ENCODE measurements around the gene LTO1. TPM values are rescaled to one million over a fixed set of nuclear protein-coding genes. Genes with fewer than 3 reads are reported as not detected.

The LTO1 gene
- total RNA-seq, 8 experiments from 2014 or later = 10.5 to 31.1 (median 16.1) TPM

DNA sequence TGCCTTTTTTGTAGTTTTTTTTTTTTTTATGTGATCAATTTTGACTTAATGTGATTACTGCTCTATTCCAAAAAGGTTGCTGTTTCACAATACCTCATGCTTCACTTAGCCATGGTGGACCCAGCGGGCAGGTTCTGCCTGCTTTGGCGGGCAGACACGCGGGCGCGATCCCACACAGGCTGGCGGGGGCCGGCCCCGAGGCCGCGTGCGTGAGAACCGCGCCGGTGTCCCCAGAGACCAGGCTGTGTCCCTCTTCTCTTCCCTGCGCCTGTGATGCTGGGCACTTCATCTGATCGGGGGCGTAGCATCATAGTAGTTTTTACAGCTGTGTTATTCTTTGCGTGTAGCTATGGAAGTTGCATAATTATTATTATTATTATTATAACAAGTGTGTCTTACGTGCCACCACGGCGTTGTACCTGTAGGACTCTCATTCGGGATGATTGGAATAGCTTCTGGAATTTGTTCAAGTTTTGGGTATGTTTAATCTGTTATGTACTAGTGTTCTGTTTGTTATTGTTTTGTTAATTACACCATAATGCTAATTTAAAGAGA lies 21.7 kb downstream of the LTO1 start:
- H3K27ac ChIP-seq = no peak overlapping the region
- H3K4me3 ChIP-seq = no peak overlapping the region
- WGBS, 10 experiments = 83 to 100% (median 93%) methylated on average over 1 to 21 of the region's 23 CpGs; no CpG with 5 or more reads in 2 of the 10 experiments
- ATAC-seq (replicated peaks in 6 of 8) = no peak
- H3K4me1 ChIP-seq (replicated peaks in 1 of 2) = peaks cover 10 to 20% of the 10 kb centered on the region in 2 donors
- in situ Hi-C loops (cut with MboI; ENCODE audit: low pct_unique_long_range_greater_than_20kb in 2 of 9, low sequenced_read_pairs in 9 of 9, unreplicated experiment in 9 of 9) = loop anchor here in 5 of 9 experiments (10.0 to 25.0 kb wide), 4 partner anchors 366 to 1391 kb away; partner anchors contain the start of genes C11orf24 (in 1 of the 5) and MYEOV (in 1 of the 5)

DNA sequence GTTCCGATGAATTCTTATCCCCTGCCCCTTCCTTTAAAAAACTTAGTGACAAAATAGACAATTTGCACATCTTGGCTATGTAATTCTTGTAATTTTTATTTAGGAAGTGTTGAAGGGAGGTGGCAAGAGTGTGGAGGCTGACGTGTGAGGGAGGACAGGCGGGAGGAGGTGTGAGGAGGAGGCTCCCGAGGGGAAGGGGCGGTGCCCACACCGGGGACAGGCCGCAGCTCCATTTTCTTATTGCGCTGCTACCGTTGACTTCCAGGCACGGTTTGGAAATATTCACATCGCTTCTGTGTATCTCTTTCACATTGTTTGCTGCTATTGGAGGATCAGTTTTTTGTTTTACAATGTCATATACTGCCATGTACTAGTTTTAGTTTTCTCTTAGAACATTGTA lies 22.2 kb downstream of the LTO1 start:
- no peak for ATAC-seq (replicated peaks in 6 of 8)
- H3K4me3 ChIP-seq = no peak overlapping the region
- 45 to 100% (median 89%) methylated on average over 1 to 8 of the region's 11 CpGs; no CpG with 5 or more reads in 1 of the 10 experiments for WGBS, 10 experiments
- H3K27ac ChIP-seq = no peak overlapping the region
- peaks cover 10 to 20% of the 10 kb centered on the region in 2 donors for H3K4me1 ChIP-seq (replicated peaks in 1 of 2)
- in situ Hi-C loops (cut with MboI; ENCODE audit: low pct_unique_long_range_greater_than_20kb in 2 of 9, low sequenced_read_pairs in 9 of 9, unreplicated experiment in 9 of 9) = loop anchor here in 5 of 9 experiments (10.0 to 25.0 kb wide), 4 partner anchors 366 to 1391 kb away; partner anchors contain the start of genes C11orf24 (in 1 of the 5) and MYEOV (in 1 of the 5)

DNA sequence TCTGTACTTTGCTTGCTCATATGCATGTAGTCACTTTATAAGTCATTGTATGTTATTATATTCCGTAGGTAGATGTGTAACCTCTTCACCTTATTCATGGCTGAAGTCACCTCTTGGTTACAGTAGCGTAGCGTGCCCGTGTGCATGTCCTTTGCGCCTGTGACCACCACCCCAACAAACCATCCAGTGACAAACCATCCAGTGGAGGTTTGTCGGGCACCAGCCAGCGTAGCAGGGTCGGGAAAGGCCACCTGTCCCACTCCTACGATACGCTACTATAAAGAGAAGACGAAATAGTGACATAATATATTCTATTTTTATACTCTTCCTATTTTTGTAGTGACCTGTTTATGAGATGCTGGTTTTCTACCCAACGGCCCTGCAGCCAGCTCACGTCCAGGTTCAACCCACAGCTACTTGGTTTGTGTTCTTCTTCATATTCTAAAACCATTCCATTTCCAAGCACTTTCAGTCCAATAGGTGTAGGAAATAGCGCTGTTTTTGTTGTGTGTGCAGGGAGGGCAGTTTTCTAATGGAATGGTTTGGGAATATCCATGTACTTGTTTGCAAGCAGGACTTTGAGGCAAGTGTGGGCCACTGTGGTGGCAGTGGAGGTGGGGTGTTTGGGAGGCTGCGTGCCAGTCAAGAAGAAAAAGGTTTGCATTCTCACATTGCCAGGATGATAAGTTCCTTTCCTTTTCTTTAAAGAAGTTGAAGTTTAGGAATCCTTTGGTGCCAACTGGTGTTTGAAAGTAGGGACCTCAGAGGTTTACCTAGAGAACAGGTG lies 23.1 kb downstream of the LTO1 start:
- Histone ChIP-seq H3K27ac (no peak overlapping the region), H3K4me1 (replicated peaks in 1 of 2) (peaks cover 9 to 11% of the 10 kb centered on the region in 2 donors), H3K4me3 (no peak overlapping the region)
- WGBS, 10 experiments = 80 to 100% (median 97%) methylated on average over 1 to 12 of the region's 15 CpGs
- ATAC-seq (replicated peaks in 6 of 8) = no peak
- in situ Hi-C loops (cut with MboI; ENCODE audit: low pct_unique_long_range_greater_than_20kb in 2 of 9, low sequenced_read_pairs in 9 of 9, unreplicated experiment in 9 of 9) = loop anchor here in 5 of 9 experiments (10.0 to 25.0 kb wide), 4 partner anchors 365 to 1390 kb away; partner anchors contain the start of genes C11orf24 (in 1 of the 5) and MYEOV (in 1 of the 5)

DNA sequence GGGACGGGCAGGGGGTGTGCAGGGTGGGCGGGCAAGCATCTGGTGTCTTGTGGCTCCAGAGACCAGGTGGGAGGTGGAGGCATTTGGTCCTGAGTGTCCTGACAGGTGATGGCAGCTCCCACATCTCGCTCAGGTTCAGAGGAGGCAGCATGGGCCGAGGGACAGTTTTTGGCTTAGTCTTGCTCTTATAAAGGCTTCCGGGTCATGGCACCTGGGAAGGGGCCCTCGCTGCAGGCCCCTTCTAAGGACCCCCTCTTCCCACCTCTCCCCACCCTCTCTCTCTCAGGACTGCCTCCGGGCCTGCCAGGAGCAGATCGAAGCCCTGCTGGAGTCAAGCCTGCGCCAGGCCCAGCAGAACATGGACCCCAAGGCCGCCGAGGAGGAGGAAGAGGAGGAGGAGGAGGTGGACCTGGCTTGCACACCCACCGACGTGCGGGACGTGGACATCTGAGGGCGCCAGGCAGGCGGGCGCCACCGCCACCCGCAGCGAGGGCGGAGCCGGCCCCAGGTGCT lies 24.3 kb downstream of the LTO1 start:
- no peak for ATAC-seq (replicated peaks in 6 of 8)
- no peak overlapping the region for H3K4me3 ChIP-seq
- in situ Hi-C loops (cut with MboI; ENCODE audit: low pct_unique_long_range_greater_than_20kb in 2 of 9, low sequenced_read_pairs in 9 of 9, unreplicated experiment in 9 of 9) = loop anchor here in 5 of 9 experiments (10.0 to 25.0 kb wide), 4 partner anchors 364 to 1389 kb away; partner anchors contain the start of genes C11orf24 (in 1 of the 5) and MYEOV (in 1 of the 5)
- 80 to 90% methylated on average over 1 to 8 of the region's 23 CpGs; no CpG with 5 or more reads in 8 of the 10 experiments for WGBS, 10 experiments
- H3K4me1 ChIP-seq (replicated peaks in 1 of 2) = peaks cover 13 to 17% of the 10 kb centered on the region in 2 donors
- no peak overlapping the region for H3K27ac ChIP-seq

DNA sequence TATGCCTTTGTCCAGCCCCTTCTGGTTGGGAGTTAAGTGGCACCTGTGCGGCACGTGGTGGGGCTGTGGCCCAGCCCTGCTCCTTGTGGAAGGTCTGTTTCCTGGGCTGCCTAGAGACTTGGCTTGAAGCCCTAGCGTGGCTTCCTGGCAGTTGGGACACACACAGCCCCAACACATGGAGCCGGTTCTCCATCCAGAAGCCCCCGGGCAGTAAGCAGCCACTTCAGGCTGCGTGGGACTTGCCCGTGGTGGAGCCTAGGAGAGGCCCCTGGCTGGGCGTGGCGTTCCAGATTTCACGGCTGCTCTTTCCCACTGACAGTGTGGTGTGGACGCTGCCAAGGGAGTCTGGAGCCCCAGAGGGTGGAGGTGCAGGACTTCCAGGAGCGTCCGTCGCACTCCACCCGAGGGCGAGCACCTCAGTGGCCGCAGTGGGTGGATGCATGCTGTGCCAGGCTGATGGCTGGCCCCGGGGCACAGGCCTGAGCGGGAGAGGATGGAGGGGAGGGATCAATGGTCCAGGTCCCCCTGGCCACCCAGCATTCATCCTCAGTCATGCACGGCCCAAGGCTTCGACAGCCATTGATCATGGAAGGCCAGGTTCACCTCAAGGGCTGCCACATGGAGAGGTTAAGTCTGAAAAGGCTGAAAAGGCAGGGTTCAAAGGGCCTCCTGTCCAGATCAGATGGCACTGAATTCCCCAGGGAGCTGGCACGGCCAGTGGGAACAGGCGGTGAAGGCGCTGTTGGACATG lies 24.9 kb downstream of the LTO1 start:
- Histone ChIP-seq H3K4me3 (no peak overlapping the region), H3K4me1 (replicated peaks in 1 of 2) (peaks cover 17 to 23% of the 10 kb centered on the region in 2 donors), H3K27ac (no peak overlapping the region)
- ATAC-seq (replicated peaks in 6 of 8) = peak in 3 of 8 experiments; percentile 2 to 13 (median 9)
- in situ Hi-C loops (cut with MboI; ENCODE audit: low pct_unique_long_range_greater_than_20kb in 2 of 9, low sequenced_read_pairs in 9 of 9, unreplicated experiment in 9 of 9) = loop anchor here in 5 of 9 experiments (10.0 to 25.0 kb wide), 4 partner anchors 363 to 1388 kb away; partner anchors contain the start of genes C11orf24 (in 1 of the 5) and MYEOV (in 1 of the 5)
- 0 to 100% (median 78%) methylated on average over 1 to 9 of the region's 24 CpGs; no CpG with 5 or more reads in 6 of the 10 experiments for WGBS, 10 experiments

DNA sequence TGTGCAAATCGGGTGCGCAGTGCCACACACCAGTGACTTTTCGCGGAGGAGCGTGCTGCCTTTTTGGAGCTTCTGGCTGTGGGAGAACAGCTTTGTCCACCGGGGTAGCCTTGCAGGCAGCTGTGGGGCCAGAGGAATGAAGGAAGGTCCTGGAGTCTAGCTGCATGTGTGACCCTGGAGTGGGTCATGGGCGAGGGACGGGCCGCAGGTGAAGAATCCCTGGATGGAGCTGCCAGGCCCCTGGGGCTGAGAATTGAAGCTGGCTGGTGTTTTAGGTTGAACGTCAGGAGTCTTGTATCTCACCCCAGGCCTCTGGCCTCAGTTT lies 25.6 kb downstream of the LTO1 start:
- in situ Hi-C loops (cut with MboI; ENCODE audit: low pct_unique_long_range_greater_than_20kb in 2 of 9, low sequenced_read_pairs in 9 of 9, unreplicated experiment in 9 of 9) = loop anchor here in 2 of 9 experiments (10.0 kb wide), 2 partner anchors 545 to 555 kb away; no protein-coding TSS in a partner anchor
- Histone ChIP-seq H3K27ac (no peak overlapping the region), H3K4me3 (no peak overlapping the region), H3K4me1 (replicated peaks in 1 of 2) (peaks cover 24 to 31% of the 10 kb centered on the region in 2 donors)
- no peak for ATAC-seq (replicated peaks in 6 of 8)
- 93 to 100% (median 100%) methylated on average over 2 to 7 of the region's 10 CpGs; no CpG with 5 or more reads in 5 of the 10 experiments for WGBS, 10 experiments

DNA sequence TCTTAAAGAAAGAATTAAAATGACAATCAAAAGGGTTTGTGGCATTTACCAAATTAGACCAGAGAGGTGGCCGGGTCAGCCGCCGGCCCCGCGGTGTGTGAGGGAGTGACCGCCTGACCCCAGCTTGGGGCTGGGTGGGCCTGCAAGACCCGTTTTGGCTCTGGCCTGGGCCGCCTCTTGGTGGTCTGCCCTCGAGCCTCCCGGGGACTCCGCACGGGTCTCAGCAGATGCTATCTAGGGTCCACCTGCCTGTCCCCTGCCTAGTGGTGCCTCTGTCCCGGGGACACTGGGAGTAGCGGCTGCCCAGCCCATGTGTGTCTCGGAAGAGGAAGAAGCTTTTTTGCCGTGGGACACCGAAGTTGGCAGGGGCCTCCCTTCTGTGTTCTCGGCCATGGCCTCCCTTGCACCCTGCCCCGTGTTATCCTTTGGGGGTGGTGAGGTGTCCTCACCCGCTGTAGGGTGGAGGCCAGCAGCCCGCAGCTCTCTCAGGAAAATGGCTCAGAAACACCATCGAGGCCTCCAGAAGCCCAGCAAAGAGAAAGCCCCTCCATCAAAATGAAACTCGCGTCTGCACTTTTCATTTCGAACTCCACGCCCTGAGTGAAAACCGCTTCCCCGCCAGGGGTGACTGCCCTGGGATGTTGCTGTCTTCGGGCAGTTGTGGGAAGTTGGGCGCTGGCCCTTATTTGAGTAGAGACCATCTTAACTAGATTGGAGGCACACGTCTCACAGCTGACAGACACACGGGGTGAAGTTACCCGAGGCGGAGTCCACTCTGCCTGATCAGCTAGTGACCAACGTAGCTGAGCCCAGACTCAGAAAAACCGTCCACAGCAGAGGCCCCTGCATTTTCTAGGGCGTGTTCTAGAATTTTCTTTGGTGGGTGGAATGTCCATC lies 26.2 kb downstream of the LTO1 start:
- ATAC-seq (replicated peaks in 6 of 8) = no peak
- WGBS, 10 experiments = 83 to 100% (median 92%) methylated on average over 1 to 22 of the region's 37 CpGs; no CpG with 5 or more reads in 5 of the 10 experiments
- Histone ChIP-seq H3K4me1 (replicated peaks in 1 of 2) (peaks cover 31 to 37% of the 10 kb centered on the region in 2 donors), H3K4me3 (no peak overlapping the region), H3K27ac (no peak overlapping the region)
- in situ Hi-C loops (cut with MboI; ENCODE audit: low pct_unique_long_range_greater_than_20kb in 2 of 9, low sequenced_read_pairs in 9 of 9, unreplicated experiment in 9 of 9) = loop anchor here in 2 of 9 experiments (10.0 kb wide), 2 partner anchors 544 to 554 kb away; no protein-coding TSS in a partner anchor

DNA sequence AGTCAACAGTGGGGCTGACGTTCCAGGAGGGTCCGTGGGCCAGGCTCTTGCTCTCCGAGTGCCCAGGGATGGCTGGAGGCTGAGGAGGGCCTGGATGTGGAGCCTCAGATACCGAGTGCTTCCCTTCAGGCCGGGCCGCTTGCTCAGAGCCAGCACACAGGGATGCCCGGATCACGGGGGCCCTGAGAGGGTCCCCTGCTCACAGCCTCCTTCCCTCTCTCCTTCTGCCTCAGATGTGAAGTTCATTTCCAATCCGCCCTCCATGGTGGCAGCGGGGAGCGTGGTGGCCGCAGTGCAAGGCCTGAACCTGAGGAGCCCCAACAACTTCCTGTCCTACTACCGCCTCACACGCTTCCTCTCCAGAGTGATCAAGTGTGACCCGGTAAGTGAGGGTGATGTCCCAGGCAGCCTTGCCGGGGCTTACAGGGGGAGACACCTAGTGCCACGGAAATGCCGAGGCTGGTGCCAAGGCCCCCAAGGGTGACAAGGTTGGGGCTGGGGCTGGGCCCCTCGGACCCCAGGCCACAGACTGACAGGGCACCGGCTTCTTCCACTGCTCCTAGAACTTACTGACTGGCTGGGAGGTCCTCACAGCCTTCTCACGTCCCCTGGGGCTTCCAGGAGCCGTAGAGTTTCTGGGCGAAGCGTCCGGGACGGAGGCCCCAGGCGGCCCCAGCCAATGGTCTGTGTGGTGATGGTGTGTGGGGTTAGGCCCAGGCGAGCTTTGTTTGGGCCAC lies 27.2 kb downstream of the LTO1 start:
- peaks cover 35 to 42% of the 10 kb centered on the region in 2 donors for H3K4me1 ChIP-seq (replicated peaks in 1 of 2)
- H3K4me3 ChIP-seq = no peak overlapping the region
- in situ Hi-C loops (cut with MboI; ENCODE audit: low pct_unique_long_range_greater_than_20kb in 2 of 9, low sequenced_read_pairs in 9 of 9, unreplicated experiment in 9 of 9) = loop anchor here in 2 of 9 experiments (10.0 kb wide), 2 partner anchors 543 to 553 kb away; no protein-coding TSS in a partner anchor
- no peak overlapping the region for H3K27ac ChIP-seq
- ATAC-seq (replicated peaks in 6 of 8) = no peak
- WGBS, 10 experiments = 65 to 95% (median 80%) methylated on average over 1 to 12 of the region's 28 CpGs; no CpG with 5 or more reads in 2 of the 10 experiments

DNA sequence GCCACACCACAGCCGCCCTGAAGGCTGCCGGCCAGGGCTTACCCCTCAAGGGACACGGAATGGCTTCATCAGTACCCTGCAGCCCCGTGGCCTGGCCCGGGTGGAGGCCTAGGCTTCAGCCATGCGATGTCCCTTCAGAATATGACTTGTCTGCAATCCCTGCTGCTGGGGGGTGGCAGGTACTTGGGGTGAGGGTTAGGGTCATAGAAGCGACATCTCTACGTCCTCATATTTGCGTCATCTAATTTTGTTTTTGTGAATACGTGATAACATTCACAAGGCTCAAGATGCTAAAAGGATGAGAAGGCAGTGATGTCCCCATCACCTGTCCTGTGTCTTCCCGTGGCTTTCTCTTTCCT lies 27.8 kb downstream of the LTO1 start:
- no peak overlapping the region for H3K4me3 ChIP-seq
- no peak overlapping the region for H3K27ac ChIP-seq
- in situ Hi-C loops (cut with MboI; ENCODE audit: low pct_unique_long_range_greater_than_20kb in 2 of 9, low sequenced_read_pairs in 9 of 9, unreplicated experiment in 9 of 9) = loop anchor here in 2 of 9 experiments (10.0 kb wide), 2 partner anchors 543 to 553 kb away; no protein-coding TSS in a partner anchor
- ATAC-seq (replicated peaks in 6 of 8) = no peak
- WGBS, 10 experiments = 80 to 100% (median 94%) methylated on average over 1 to 10 of the region's 11 CpGs; no CpG with 5 or more reads in 3 of the 10 experiments
- H3K4me1 ChIP-seq (replicated peaks in 1 of 2) = peaks cover 35 to 42% of the 10 kb centered on the region in 2 donors

DNA sequence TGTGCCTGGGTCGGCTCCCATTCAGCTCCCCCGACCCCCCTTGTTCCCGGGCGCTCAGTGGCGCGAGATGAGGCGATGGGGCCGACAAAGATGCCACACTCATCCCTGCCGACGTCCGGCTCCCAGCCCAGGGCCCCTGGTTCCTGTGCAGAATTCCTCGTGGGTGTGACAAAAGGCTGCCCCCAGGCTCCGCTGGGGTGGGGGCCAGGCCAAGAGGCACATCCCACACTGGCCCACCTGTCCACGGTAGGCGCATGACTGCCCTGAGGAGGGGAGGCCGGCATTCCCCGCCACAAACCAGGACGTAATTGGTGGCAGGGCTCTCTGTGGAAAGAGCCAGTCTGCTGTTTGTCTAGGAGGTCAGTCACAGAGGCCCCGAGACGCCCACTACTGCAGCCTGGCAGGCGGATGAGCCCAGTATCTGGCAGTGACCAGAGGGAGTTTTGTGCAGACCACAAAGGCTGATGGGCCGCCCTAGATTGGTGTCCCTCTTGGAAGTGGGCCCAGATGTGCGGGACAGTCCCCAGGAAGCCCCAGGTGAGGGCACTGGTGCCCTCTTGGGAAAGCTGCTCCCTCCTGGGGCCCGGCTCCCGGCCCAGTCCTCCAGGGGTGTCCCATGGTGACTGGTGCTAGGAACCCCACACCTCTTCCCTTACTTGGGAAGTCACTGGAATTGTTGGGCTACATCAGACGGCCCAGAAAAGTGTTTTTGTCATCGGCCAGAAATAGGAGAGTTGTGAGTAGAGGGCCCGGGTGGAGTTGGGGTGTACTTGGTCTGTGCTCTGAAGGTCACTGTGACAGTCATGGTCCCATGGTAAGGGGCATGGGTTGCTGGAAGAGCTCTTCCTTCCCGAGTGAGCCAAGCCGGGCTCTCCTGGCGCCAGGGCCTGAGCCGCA lies 28.4 kb downstream of the LTO1 start:
- in situ Hi-C loops (cut with MboI; ENCODE audit: low pct_unique_long_range_greater_than_20kb in 2 of 9, low sequenced_read_pairs in 9 of 9, unreplicated experiment in 9 of 9) = loop anchor here in 2 of 9 experiments (10.0 kb wide), 2 partner anchors 542 to 552 kb away; no protein-coding TSS in a partner anchor
- Histone ChIP-seq H3K4me1 (replicated peaks in 1 of 2) (peaks cover 35 to 42% of the 10 kb centered on the region in 2 donors), H3K27ac (peak overlapping the region in 1 of 2 donors; percentile 40), H3K4me3 (no peak overlapping the region)
- 86 to 94% methylated on average over 5 to 6 of the region's 32 CpGs; no CpG with 5 or more reads in 8 of the 10 experiments for WGBS, 10 experiments
- ATAC-seq (replicated peaks in 6 of 8) = peak in 1 of 8 experiments; percentile 6
